Activated CD4-positive, alpha-beta memory T cell treated with anti-CD3 and anti-CD28 coated beads for 36 hours (primary cell): ENCODE measurements around the gene SQSTM1. TPM values are rescaled to one million over a fixed set of nuclear protein-coding genes. Genes with fewer than 3 reads are reported as not detected.
"Not testable (repeated sequence)": the region's sequence is repeated elsewhere in the genome, so short reads cannot be mapped to it uniquely, and the experiment has no call there.

Experiments used
- CTCF ChIA-PET: fragments of 350-600 bp; sonication (Branson Sonifier 250); formaldehyde crosslinking; loops from one replicate; lab custom pipeline; 2021; ENCODE audit warnings: antibody characterized with exemption, inconsistent platforms; lab: Charles Lee
- POLR2A ChIA-PET: fragments of 350-600 bp; sonication (Branson Sonifier 250); formaldehyde crosslinking; loops from one replicate; lab custom pipeline; 2021; ENCODE audit warnings: antibody characterized with exemption; lab: Charles Lee
- DNase-seq: peaks from one replicate; pipeline ENCODE4 v3.0.0-alpha.2; 2020
- H3K27ac Mint-ChIP-seq: one replicate; pipeline ENCODE4 v1.8.0; 2021; ENCODE audit warnings: mixed read lengths
- H3K27me3 Mint-ChIP-seq: one replicate; pipeline ENCODE4 v1.8.0; 2021; ENCODE audit warnings: mixed read lengths
- H3K36me3 Mint-ChIP-seq: one replicate; pipeline ENCODE4 v1.8.0; 2021; ENCODE audit warnings: mixed read lengths
- H3K4me1 Mint-ChIP-seq: one replicate; pipeline ENCODE4 v1.8.0; 2021; ENCODE audit warnings: low read depth, mixed read lengths
- H3K4me3 Mint-ChIP-seq: one replicate; pipeline ENCODE4 v1.8.0; 2021; ENCODE audit warnings: mild to moderate bottlenecking, mixed read lengths
- H3K9me3 Mint-ChIP-seq: one replicate; pipeline ENCODE4 v1.8.0; 2021; ENCODE audit warnings: mixed read lengths
- intact Hi-C: fragments of 100-400 bp; cut with micrococcal nuclease; formaldehyde crosslinking; loops from one replicate; pipeline ENCODE4 v1.15.1; 2023
- total RNA-seq, 2 experiments: library from RNA; stranded (reverse); gene quantifications; one replicate each; pipeline ENCODE4 v1.2.3, GENCODE V29; 2021

The SQSTM1 gene
- total RNA-seq, 2 experiments from 2014 or later = 127 to 130 TPM

DNA sequence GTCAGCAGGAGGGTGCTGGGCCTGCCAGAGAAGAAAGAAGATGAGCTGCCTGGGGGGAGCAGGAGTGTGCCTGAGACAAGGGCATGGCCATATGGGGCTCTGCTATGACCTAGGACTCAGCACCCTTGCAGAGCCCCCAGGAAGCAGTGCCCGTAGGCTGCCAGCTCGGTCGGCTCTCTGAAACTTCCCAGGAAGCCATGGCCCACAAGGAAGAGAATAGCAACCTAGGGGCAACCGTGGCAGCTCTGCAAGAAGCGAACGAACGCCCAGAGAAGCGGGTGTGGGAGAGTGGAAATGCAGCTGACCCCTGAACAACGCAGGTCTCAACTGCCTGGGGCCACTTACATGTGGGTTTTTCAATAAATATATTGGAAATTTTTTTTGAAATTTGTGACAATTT is 37.6 kb upstream of the SQSTM1 start:
- no peak for DNase-seq
- Mint-ChIP-seq H3K4me1 (no peaks in the 10 kb centered on the region), H3K27ac (no peak overlapping the region), H3K27me3 (no peaks in the 10 kb centered on the region), H3K36me3 (no peaks in the 10 kb centered on the region), H3K4me3 (no peak overlapping the region), H3K9me3 (no peaks in the 10 kb centered on the region)
- ChIA-PET POLR2A (no interaction called here), CTCF (no interaction called here)
- intact Hi-C loops = no loop called here

DNA sequence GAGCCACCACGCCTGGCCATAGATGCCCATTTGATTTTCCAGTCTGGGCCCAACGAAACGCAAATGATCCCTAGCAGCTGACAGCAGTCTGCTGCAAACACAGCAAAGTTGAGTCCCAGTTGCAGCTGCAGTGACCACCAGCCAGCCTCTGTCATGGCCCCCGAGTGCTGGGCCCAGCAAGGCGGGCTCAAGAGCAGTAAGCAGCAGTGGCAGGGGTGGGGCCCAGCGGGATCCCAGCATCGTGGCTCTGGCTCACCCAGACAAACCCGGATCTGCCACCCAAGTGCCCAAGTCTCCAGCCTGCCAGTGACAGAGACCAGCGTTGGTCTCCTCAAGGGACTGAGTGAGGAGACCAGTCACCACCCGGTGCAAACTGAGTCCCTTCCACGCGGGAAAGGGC is 33.8 kb upstream of the SQSTM1 start:
- Mint-ChIP-seq H3K9me3 (no peaks in the 10 kb centered on the region), H3K36me3 (no peaks in the 10 kb centered on the region), H3K4me3 (no peak overlapping the region), H3K27ac (no peak overlapping the region), H3K27me3 (no peaks in the 10 kb centered on the region), H3K4me1 (no peaks in the 10 kb centered on the region)
- no peak for DNase-seq
- CTCF ChIA-PET = interaction anchor here (2.7 kb wide), 1 partner anchor 24 kb away, joined by 16 read pairs; no protein-coding TSS in a partner anchor
- POLR2A ChIA-PET = no interaction called here
- intact Hi-C loops = no loop called here

DNA sequence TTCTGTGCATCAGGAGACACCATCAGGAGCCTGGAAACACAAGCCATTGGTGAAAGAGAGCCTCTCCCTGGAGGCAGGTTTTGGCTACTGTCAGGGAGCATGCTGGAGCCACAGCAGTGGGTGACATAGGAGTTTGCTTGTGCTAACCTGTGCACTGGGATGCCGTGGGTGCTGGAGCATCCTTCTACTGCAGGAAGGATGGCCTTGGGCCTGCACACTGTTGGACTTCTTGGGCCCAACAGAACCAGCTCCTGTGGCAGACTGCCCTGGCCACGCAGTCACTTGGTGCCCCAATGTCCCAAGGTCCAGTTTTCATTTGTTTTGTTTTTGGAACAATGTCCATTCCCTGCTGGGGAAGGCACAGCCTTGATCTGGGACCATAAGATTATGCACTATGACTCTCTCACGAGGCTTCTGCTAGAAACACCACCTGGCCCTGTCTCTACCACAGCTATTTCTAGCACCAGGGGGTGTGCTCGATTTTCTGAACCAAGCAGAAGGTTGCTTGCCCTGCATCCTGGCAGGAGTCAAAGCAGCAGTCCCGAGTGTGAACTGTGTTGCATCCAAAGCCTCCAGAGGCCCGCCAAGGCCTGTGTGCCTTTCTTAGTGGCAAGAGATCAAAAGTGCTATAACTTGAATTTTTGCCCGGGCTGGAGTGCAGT is 32.4 kb upstream of the SQSTM1 start:
- DNase-seq = no peak
- H3K9me3 Mint-ChIP-seq = no peaks in the 10 kb centered on the region
- no peak overlapping the region for H3K27ac Mint-ChIP-seq
- H3K27me3 Mint-ChIP-seq = no peaks in the 10 kb centered on the region
- H3K36me3 Mint-ChIP-seq = no peaks in the 10 kb centered on the region
- ChIA-PET CTCF (interaction anchor here (2.7 kb wide), 1 partner anchor 25 kb away, joined by 16 read pairs; no protein-coding TSS in a partner anchor), POLR2A (no interaction called here)
- H3K4me3 Mint-ChIP-seq = no peak overlapping the region
- intact Hi-C loops = no loop called here
- peaks cover 2% of the 10 kb centered on the region for H3K4me1 Mint-ChIP-seq

DNA sequence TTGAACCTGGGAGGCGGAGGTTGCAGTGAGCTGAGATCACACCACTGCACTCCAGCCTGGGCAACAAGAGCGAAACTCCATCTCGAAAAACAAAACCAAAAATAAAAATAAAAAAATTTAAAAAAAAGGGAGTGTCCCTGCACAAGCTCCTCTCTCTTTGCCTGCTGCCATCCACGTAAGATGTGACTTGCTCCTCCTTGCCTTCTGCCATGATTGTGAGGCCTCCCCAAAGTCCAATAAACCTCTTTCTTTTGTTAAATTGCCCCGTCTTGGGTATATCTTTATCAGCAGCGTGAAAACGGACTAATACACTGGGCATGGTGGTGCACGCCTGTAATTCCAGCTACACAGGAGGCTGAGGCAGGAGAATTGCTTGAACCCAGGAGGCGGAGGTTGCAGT is 31.4 kb upstream of the SQSTM1 start:
- peaks cover 10% of the 10 kb centered on the region for H3K4me1 Mint-ChIP-seq
- H3K27ac Mint-ChIP-seq, H3K4me3 Mint-ChIP-seq, H3K27me3 Mint-ChIP-seq, intact Hi-C loops, H3K36me3 Mint-ChIP-seq, POLR2A ChIA-PET, H3K9me3 Mint-ChIP-seq, DNase-seq: not testable (repeated sequence)
- CTCF ChIA-PET = interaction anchor here (2.7 kb wide), 1 partner anchor 26 kb away, joined by 16 read pairs; no protein-coding TSS in a partner anchor

DNA sequence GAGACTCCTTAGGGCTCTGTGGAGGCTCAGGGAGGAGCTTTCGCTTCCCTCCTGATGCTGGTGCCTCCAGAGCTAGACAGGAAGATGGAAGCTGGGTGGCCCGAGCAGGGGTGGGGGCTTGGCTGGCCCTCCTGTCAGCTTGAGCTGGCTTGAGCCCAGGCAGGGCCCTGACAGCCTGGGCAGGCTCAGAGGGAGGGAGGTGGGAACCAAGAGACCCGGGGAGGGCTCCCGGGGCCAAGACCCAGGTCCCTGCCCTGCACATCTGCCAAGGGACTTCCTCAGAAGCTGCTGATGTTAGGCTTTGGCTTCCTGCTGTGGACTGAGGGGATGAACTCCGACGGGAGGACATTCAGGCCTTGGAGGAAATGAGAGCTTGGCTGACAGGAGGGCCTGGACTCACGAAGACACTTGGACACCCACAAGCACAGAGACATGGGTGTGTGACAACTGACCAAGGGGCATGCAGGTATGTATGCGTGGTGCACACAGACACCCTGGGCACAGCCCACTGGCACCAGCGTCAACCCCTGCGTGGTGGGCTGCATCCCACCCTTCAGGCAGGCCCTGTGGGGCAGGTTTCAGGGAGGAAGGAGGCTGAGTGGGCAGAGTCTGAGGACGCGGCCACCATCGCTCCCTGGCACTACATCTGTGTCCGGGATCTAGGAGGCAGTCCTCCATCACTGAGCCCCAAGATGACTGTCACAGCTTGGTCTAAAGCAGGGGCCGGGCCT is 28.7 kb upstream of the SQSTM1 start:
- DNase-seq = no peak
- peaks cover 25% of the 10 kb centered on the region for H3K4me1 Mint-ChIP-seq
- POLR2A ChIA-PET = no interaction called here
- CTCF ChIA-PET = interaction anchor here (0.7 to 1.6 kb wide), 3 partner anchors 10 to 29 kb away, joined by 3 to 10 read pairs (median 4); no protein-coding TSS in a partner anchor
- intact Hi-C loops = loop anchor here (10.0 kb wide), 1 partner anchor 237 kb away; the partner anchor contains the start of gene RUFY1
- H3K27ac Mint-ChIP-seq = no peak overlapping the region
- H3K27me3 Mint-ChIP-seq = no peaks in the 10 kb centered on the region
- peaks cover 3% of the 10 kb centered on the region for H3K36me3 Mint-ChIP-seq
- H3K4me3 Mint-ChIP-seq = no peak overlapping the region
- H3K9me3 Mint-ChIP-seq = no peaks in the 10 kb centered on the region

DNA sequence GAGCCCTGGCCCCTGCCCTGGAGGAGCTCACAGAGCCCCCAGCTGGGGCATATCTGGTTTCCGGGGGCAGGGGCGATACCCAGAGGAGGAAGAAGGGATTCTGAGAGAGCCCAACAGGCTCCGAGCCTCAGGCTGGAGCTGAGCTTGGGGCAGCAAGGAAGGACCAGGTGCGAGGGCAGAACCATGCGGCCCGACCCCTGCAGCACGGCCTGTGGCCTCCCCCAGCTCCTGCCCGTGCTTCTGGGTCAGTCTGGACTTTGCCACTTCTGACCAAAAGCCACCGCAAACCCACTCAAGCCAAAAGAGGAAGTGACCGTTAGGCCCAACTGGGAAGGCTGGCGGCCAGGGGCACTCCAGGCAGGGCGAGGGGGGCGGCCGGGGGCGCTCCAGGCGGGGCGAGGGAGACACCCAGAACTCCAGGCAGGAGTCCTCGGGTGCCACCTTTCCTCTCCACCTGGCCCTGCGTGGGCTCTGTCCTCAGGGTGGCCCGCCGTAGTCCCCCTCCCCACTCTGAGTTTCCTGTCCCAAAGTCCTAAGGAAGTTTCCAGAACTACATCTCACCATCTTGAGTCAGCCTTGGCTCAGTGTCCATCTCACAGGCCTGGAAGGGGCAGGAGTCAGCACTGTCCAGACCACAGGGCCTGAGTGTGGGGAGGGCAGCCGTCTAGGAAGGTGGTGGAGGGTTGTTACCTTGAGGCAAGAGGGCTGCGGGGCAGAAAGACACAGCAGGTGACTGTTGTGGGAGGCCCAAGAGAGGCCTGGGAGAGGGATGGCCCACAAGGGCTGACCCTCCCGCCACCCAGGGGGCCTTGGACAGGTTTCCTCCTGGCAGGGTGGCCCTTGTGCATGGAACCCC is 27.9 kb upstream of the SQSTM1 start:
- DNase-seq = no peak
- CTCF ChIA-PET = interaction anchor here (0.7 to 5.2 kb wide), 5 partner anchors 9 to 30 kb away, joined by 3 to 46 read pairs (median 7); no protein-coding TSS in a partner anchor
- H3K4me1 Mint-ChIP-seq = peaks cover 25% of the 10 kb centered on the region
- intact Hi-C loops = loop anchor here (10.0 kb wide), 1 partner anchor 238 kb away; the partner anchor contains the start of gene RUFY1
- H3K27me3 Mint-ChIP-seq = no peaks in the 10 kb centered on the region
- POLR2A ChIA-PET = interaction anchor here (2.4 kb wide), 1 partner anchor 13 kb away, joined by 8 read pairs; the partner anchor contains the start of gene MGAT4B
- H3K27ac Mint-ChIP-seq = peak overlapping the region; percentile 23
- peaks cover 4% of the 10 kb centered on the region for H3K36me3 Mint-ChIP-seq
- H3K9me3 Mint-ChIP-seq = no peaks in the 10 kb centered on the region
- no peak overlapping the region for H3K4me3 Mint-ChIP-seq

DNA sequence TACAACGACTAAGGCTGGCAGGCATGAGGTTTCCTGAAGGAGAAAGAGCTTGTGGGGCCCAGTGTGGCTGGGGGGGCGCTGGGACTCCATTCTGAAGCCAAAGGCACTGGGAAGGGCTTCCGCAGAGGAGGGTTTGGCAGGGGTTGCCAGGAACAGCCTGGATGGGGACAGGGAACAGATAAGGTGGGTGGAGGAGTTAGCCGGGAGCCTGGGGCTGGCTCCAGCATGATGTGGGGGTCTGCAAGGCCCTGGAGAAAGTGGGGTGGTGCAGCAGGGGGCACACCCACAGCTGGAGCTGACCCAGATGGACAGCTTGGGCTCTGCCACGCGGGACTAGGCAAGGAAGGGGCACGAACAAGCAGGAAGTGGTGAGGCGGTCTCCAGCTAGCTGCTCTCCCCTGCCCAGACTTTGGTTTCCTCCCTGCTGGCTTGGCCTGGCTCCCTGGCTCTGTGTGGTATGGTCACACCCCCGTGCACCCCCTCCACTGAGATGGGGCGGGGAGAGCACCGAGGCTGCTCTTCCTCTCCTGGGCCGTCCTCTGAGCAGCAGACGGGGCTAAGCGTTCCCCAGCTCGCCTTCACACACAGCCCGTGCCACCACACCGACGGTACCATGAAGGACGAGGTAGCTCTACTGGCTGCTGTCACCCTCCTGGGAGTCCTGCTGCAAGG is 27.1 kb upstream of the SQSTM1 start, which contains the start of gene LTC4S:
Gene LTC4S (plus strand): TSS at position 519 of the 672 bp plus-strand sequence. CDS start 95 bp downstream, at position 614.
- no peaks in the 10 kb centered on the region for H3K27me3 Mint-ChIP-seq
- H3K4me1 Mint-ChIP-seq = peaks cover 25% of the 10 kb centered on the region
- intact Hi-C loops = loop anchor here (10.0 kb wide), 1 partner anchor 239 kb away; the partner anchor contains the start of gene RUFY1
- ChIA-PET POLR2A (interaction anchor here (1.2 to 2.4 kb wide), 2 partner anchors 13 to 25 kb away, joined by 4 to 8 read pairs; partner anchors contain the start of gene MGAT4B), CTCF (interaction anchor here (0.7 to 5.2 kb wide), 3 partner anchors 8 to 298 kb away, joined by 3 to 46 read pairs (median 7); no protein-coding TSS in a partner anchor)
- peak; percentile 59 for DNase-seq
- H3K4me3 Mint-ChIP-seq = peak within 1 kb of the TSS; percentile 60
- no peaks in the 10 kb centered on the region for H3K9me3 Mint-ChIP-seq
- H3K36me3 Mint-ChIP-seq = peaks cover 4% of the 10 kb centered on the region
- H3K27ac Mint-ChIP-seq = peak within 1 kb of the TSS; percentile 23

DNA sequence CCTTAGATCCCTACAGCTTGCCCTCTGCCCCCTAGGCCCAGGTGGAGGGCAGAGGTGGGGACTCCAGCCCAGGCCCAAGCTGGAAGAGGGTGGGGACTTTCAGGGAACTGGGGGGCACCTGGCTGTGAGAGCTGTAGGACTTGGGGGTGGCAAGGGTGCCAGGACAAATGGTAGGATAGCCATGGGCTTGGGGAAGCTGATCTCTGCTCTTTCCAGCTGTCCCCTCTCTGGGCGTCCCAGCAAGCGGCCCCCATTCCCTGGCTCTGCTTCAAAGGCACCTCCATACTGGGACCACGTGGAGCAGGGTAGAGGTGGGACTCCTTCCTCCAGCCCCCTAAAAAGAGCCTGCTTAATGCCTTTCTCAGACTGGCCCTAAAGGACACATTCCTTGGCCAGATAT is 26.5 kb upstream of the SQSTM1 start:
- H3K27ac Mint-ChIP-seq = no peak overlapping the region

DNA sequence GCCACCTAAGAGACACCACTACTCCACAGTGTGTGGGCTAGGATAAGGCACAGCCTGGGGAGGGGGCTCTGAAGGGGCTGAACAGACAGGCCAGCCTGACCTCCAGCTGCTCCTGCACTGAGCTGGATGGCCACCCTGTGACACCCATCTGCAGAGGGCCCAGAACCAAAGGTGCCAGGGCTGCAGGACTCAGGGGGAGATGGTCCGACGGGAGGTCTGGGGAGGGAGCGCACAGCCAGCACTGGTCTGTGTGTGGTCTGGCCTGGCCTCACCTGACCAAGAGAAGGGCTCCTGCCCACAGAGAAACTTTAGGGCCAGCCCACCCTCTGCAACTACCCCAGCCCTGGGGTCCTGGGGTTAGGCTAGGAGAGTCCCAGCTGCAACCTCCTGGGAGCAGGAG is 26.1 kb upstream of the SQSTM1 start:
- POLR2A ChIA-PET = interaction anchor here (1.2 to 2.4 kb wide), 2 partner anchors 12 to 26 kb away, joined by 4 to 8 read pairs; partner anchors contain the start of gene MGAT4B
- H3K27ac Mint-ChIP-seq = no peak overlapping the region
- no peak for DNase-seq
- no peaks in the 10 kb centered on the region for H3K27me3 Mint-ChIP-seq
- peak overlapping the region; percentile 60 for H3K4me3 Mint-ChIP-seq
- peaks cover 12% of the 10 kb centered on the region for H3K36me3 Mint-ChIP-seq
- peaks cover 25% of the 10 kb centered on the region for H3K4me1 Mint-ChIP-seq
- no peaks in the 10 kb centered on the region for H3K9me3 Mint-ChIP-seq
- intact Hi-C loops = loop anchor here (10.0 kb wide), 1 partner anchor 240 kb away; the partner anchor contains the start of gene RUFY1
- CTCF ChIA-PET = interaction anchor here (1.3 to 5.2 kb wide), 3 partner anchors 9 to 31 kb away, joined by 3 to 46 read pairs (median 3); no protein-coding TSS in a partner anchor

More for the DNA sequence above, 26.5 kb upstream of the SQSTM1 start:
- H3K36me3 Mint-ChIP-seq = peaks cover 8% of the 10 kb centered on the region
- intact Hi-C loops = loop anchor here (10.0 kb wide), 1 partner anchor 239 kb away; the partner anchor contains the start of gene RUFY1
- peaks cover 25% of the 10 kb centered on the region for H3K4me1 Mint-ChIP-seq
- H3K4me3 Mint-ChIP-seq = no peak overlapping the region
- DNase-seq = no peak
- H3K27me3 Mint-ChIP-seq = no peaks in the 10 kb centered on the region
- ChIA-PET CTCF (interaction anchor here (0.7 to 5.2 kb wide), 5 partner anchors 8 to 298 kb away, joined by 3 to 46 read pairs (median 3); no protein-coding TSS in a partner anchor), POLR2A (interaction anchor here (1.2 to 2.4 kb wide), 2 partner anchors 12 to 25 kb away, joined by 4 to 8 read pairs; partner anchors contain the start of gene MGAT4B)
- no peaks in the 10 kb centered on the region for H3K9me3 Mint-ChIP-seq

DNA sequence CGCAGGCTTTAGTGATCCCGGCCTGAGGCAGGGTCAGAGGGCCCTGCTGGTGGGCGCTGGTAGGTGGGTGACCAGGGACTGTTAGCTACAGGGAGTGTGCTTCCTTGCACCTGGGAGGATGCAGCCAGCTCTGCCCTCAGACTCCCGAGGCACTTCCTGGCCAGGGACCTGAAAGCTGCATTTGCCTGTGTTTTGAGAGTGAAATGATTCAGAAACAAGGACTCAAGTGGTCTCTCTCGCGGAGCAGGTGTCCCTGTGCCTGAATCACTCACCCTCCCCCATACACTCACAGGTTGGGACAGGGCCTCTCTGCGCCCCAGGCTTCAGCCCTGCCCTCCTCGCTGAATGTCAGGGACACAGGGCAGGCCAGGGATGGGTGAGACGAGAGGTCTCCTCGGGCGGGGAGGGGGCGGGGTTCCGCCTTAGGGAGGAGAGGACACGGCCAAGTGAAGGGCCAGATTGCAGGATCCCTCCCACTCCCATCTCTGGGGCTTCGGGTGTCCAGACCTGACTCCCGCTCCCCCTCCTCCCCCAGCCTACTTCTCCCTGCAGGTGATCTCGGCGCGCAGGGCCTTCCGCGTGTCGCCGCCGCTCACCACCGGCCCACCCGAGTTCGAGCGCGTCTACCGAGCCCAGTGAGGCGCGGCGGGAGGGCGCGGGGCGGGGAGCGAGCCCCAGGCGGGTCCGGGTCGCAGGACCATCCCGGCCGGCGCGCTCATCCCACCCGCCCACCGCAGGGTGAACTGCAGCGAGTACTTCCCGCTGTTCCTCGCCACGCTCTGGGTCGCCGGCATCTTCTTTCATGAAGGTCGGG is 25.4 kb upstream of the SQSTM1 start:
- intact Hi-C loops = loop anchor here (10.0 kb wide), 1 partner anchor 240 kb away; the partner anchor contains the start of gene RUFY1

More for the DNA sequence above, 25.4 kb upstream of the SQSTM1 start:
- no peaks in the 10 kb centered on the region for H3K9me3 Mint-ChIP-seq
- ChIA-PET CTCF (interaction anchor here (0.6 to 5.2 kb wide), 10 partner anchors 9 to 115 kb away, joined by 3 to 46 read pairs (median 3); no protein-coding TSS in a partner anchor), POLR2A (interaction anchor here (1.2 to 2.4 kb wide), 4 partner anchors 11 to 32 kb away, joined by 4 to 8 read pairs (median 6); partner anchors contain the start of genes MGAT4B and SQSTM1)
- no peak overlapping the region for H3K27ac Mint-ChIP-seq
- H3K4me3 Mint-ChIP-seq = peak overlapping the region; percentile 60
- H3K4me1 Mint-ChIP-seq = peaks cover 25% of the 10 kb centered on the region
- no peaks in the 10 kb centered on the region for H3K27me3 Mint-ChIP-seq
- DNase-seq = peak; percentile 30
- H3K36me3 Mint-ChIP-seq = peaks cover 17% of the 10 kb centered on the region
